H1 (cell line): ENCODE data around the gene ANKS1A. TPM values are rescaled to one million over a fixed set of nuclear protein-coding genes. Genes with fewer than 3 reads are reported as not detected.

ENCODE experiments used
- ATF3 ChIP-seq: IDR thresholded peaks from 2 replicates; pipeline ENCODE4 v1.6.1; 2011; ENCODE audit warnings: low read depth, mild to moderate bottlenecking, low read length; ENCODE audit not compliant: insufficient read depth
- CHD7 ChIP-seq: fragments of 300-600 bp; sonication (generic); IDR thresholded peaks from 2 replicates; pipeline ENCODE4 v1.7.1; 2012; ENCODE audit warnings: low read length, moderate library complexity, mild to moderate bottlenecking, inconsistent platforms; ENCODE audit not compliant: insufficient replicate concordance
- JUN ChIP-seq: IDR thresholded peaks from 2 replicates; pipeline ENCODE4 v1.6.1; 2011; ENCODE audit warnings: low read depth, mild to moderate bottlenecking, improper control_type of control experiment, low read length
- POU5F1 ChIP-seq: IDR thresholded peaks from 2 replicates; pipeline ENCODE4 v1.6.1; 2011; ENCODE audit warnings: low read depth, mild to moderate bottlenecking, low read length, moderate library complexity
- polyA plus RNA-seq, 7 experiments: library from polyadenylated mRNA; depleted of rRNA in 3 of 7; stranded (reverse) in 5 of 7; unstranded in 2 of 7; fragments of >200 nt in 5 of 7; fragments of 200-250 nt in 2 of 7; gene quantifications; 1 replicate in 5 of 7; 2 replicates in 1 of 7; 4 replicates in 1 of 7; pipeline versions ENCODE4 v1.2.1 to v1.2.3, GENCODE V29; 2011 to 2013; ENCODE audit warnings: missing spikeins in 2 of 7, mixed read lengths in 2 of 7
- total RNA-seq: library from RNA; stranded (reverse); fragmentation: NEBNext Ultra II Directional; extraction: Animal tissue kit (Norgen Biotek cat#: 25700); gene quantifications from 2 replicates; pipeline ENCODE4 v1.2.1, GENCODE V29; 2021

ANKS1A gene
- total and polyA plus RNA-seq, 2 of the 8 experiments (the other 6 are each of a cell fraction or from before 2014, with no cell fraction given), result 9.8 to 30.9 TPM

GRCh38 chr6:35079311-35080000 lies 190.4 kb downstream of the ANKS1A start (continued):
- TF ChIP-seq ATF3 (no peak), POU5F1 (no peak), JUN (no peak), CHD7 (no peak)
